SIG-M5 (cell line): ENCODE data around the gene STAT2.
"Not testable (repeated sequence)": the region's sequence is repeated elsewhere in the genome, so short reads cannot be mapped to it uniquely, and the experiment has no call there.

Experiments
- DNase-seq: peaks from one replicate; lab custom pipeline; 2025; lab: John Stamatoyannopoulos, UW

Gene STAT2

GRCh38 chr12:56326126-56326525 lies 33.8 kb downstream of the STAT2 start:
- DNase-seq: no peak

GRCh38 chr12:56324206-56324605 lies 35.7 kb downstream of the STAT2 start:
- DNase-seq: no peak

- DNase-seq: not testable (repeated sequence)
Observed at GRCh38 chr12:56321610-56322009, 38.3 kb downstream of the STAT2 start.

GRCh38 chr12:56321027-56321426 lies 38.9 kb downstream of the STAT2 start:
- DNase-seq: no peak

GRCh38 chr12:56317675-56318074 lies 42.2 kb downstream of the STAT2 start:
- DNase-seq: no peak

GRCh38 chr12:56315622-56316473 lies 44.1 kb downstream of the STAT2 start, which contains the start of gene CNPY2:
CNPY2 (minus strand) TSS chr12:56315988; CDS start chr12:56315217, 771 bp downstream.
- DNase-seq: peak; percentile 93

GRCh38 chr12:56315249-56315621 lies 44.7 kb downstream of the STAT2 start:
- DNase-seq: no peak

- no peak for DNase-seq
Observed at GRCh38 chr12:56311003-56311402, 48.9 kb downstream of the STAT2 start.

- DNase-seq: no peak
Observed at GRCh38 chr12:56308714-56309113, 51.2 kb downstream of the STAT2 start.

- no peak for DNase-seq
Observed at GRCh38 chr12:56307221-56307965, 52.5 kb downstream of the STAT2 start.

GRCh38 chr12:56304872-56305590 lies 54.9 kb downstream of the STAT2 start:
- no peak for DNase-seq

GRCh38 chr12:56304276-56304675 lies 55.6 kb downstream of the STAT2 start:
- no peak for DNase-seq

GRCh38 chr12:56300644-56301464 lies 59.1 kb downstream of the STAT2 start:
- DNase-seq: no peak

GRCh38 chr12:56299853-56300643 lies 59.9 kb downstream of the STAT2 start, which contains the start of gene CS:
CS (minus strand) TSS chr12:56300330; CDS start chr12:56300201, 129 bp downstream.
- DNase-seq: peak; percentile 96

- no peak for DNase-seq
Observed at GRCh38 chr12:56299308-56299852, 60.5 kb downstream of the STAT2 start.

- DNase-seq: no peak
Observed at GRCh38 chr12:56298828-56299227, 61.1 kb downstream of the STAT2 start.

GRCh38 chr12:56297400-56297799 lies 62.5 kb downstream of the STAT2 start:
- DNase-seq: no peak

GRCh38 chr12:56296295-56296694 lies 63.6 kb downstream of the STAT2 start:
- peak; percentile 63 for DNase-seq

- DNase-seq: no peak
Observed at GRCh38 chr12:56293795-56294194, 66.1 kb downstream of the STAT2 start.
